Activated T-cell treated with anti-CD3 and anti-CD28 coated beads, Interleukin-2, amount 50 U/mL, for 48 hours (primary cell): ENCODE data around the gene PRR15L.

Source experiments
- DNase-seq, 2 experiments: peaks; one replicate each; pipeline ENCODE4 v3.0.0-alpha.2; 2020

PRR15L gene

GRCh38 chr17:47987240-47987835 lies 29.7 kb upstream of the PRR15L start:
- no peak for DNase-seq

DNA sequence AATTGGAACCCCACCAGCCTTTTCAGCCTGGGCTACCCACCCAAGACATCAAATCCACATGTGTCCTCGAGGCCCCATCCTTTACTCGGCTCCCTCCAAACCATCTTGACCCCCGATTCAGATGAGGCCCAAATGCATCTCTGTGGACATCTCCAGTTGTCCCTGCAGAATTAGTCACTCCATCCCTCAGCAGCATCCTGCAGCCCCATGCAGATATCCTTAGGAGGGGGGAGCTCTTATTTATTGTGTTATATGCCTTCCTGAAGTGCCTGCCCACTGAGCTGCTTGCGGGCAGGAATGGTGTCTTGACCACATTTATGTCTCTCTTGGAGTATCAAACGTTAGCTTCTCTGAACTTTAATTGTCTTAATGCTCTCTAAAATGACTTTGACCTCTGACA lies 28.8 kb upstream of the PRR15L start:
- no peak for DNase-seq

- DNase-seq = no peak
Observed at GRCh38 chr17:47983492-47984223, 26.0 kb upstream of the PRR15L start.

GRCh38 chr17:47982645-47983390 lies 25.1 kb upstream of the PRR15L start:
- DNase-seq = no peak

- DNase-seq = no peak
Observed at GRCh38 chr17:47982091-47982617, 24.5 kb upstream of the PRR15L start.

DNA sequence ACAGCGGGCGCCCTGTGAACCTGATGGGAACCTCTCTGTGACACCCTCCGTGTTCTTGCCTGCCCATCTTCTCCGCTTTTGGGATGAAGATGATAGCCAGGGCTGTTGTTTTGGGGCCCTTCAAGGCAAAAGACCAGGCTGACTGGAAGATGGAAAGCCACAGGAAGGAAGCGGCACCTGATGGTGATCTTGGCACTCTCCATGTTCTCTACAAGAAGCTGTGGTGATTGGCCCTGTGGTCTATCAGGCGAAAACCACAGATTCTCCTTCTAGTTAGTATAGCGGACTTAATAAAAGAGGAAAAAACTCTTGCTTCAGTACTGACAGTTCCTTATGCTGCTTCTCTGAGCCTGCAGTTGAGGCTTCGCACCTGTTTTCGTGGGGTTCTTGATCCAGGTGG lies 23.8 kb upstream of the PRR15L start:
- DNase-seq = no peak

GRCh38 chr17:47980541-47980940 lies 22.9 kb upstream of the PRR15L start:
- DNase-seq = no peak

- DNase-seq = peak; percentile 57 to 67
Observed at GRCh38 chr17:47978324-47978723, 20.6 kb upstream of the PRR15L start.

- no peak for DNase-seq
Observed at GRCh38 chr17:47975823-47976205, 18.1 kb upstream of the PRR15L start.

- no peak for DNase-seq
Observed at GRCh38 chr17:47975189-47975822, 17.6 kb upstream of the PRR15L start.

DNA sequence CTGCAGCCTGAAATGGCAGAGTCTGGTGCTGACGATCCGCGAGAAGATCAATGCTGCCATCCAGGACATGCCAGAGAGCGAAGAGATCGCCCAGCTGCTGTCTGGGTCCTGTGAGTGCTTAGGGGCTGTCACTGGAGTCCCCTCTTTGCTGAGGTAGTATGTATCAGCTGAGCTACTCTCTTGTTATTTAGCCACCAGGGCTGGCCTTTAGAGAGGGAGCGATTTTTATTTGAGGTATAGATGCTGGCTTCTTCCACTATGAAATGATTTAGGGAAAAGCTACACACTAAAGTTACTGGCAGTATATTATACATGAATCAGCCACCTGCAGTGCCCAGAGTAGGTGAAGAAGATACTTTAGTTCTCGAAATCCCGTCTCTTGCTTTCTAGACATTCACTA lies 15.9 kb upstream of the PRR15L start:
- no peak for DNase-seq

- DNase-seq = peak; percentile 100
Observed at GRCh38 chr17:47970725-47971499, 13.2 kb upstream of the PRR15L start, which contains the start of gene CDK5RAP3. Gene CDK5RAP3 (plus strand): TSS chr17:47971113. CDS start chr17:47971147, 34 bp downstream.

DNA sequence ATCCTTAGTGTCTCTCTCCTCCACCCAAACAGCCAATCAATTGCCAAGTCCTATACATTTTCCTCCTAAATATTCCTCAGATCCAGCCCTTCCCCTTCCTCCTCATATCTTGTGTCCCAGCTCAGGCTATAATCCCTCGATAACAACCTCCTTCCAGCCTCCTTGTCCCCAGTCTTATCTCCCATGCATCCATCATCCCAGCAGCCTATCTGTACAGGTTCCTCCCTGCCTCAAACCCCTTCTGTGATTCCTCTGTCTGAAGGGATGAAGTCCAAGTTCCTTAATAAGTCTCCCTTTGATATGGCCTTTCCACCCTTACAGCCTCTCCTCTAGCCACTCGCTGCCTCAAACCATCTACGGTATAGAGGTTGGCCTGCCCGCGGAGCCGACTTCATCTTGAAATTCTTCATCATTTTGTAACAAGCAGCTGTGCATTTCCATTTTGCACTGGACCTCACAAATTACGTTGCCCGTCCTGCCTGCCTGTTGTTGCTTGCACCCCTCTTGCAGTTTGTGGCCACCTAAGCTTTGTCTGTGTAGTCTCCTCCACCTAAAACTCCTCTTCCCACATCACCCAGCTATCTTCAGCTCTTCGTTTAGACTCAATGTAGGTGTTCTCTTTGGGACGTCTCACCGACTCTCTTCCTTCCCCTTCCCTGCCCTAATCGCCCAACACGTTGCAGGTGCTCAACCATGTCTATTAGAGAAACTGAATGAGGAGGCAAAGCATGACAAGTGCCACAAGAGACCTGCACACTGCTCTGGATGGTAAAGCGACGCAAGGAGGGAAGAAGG lies 12.4 kb upstream of the PRR15L start:
- no peak for DNase-seq

GRCh38 chr17:47968836-47969235 lies 11.2 kb upstream of the PRR15L start:
- no peak for DNase-seq

- DNase-seq = no peak
Observed at GRCh38 chr17:47967607-47968252, 10.0 kb upstream of the PRR15L start.

DNA sequence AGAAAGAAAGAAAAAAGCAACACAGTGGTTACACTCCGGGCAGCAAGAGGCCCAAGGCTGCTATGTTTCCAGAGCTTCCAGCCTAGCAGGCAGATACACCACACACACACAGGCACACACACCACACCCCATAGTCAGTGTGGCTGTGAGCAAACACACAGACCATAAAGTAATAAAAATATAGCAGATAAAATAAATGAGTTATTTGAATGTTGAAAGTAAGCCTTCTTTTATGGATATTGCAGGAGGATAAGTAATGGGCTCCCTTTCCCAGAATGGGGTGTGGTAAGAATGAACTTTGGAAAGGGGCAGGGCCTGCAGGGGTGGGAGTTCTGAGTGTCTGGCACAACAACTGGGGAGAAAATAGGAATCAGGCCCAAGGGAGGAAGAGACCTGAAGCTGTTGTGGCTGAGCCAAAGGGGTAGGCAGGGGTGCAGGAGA lies 8.4 kb upstream of the PRR15L start:
- no peak for DNase-seq

DNA sequence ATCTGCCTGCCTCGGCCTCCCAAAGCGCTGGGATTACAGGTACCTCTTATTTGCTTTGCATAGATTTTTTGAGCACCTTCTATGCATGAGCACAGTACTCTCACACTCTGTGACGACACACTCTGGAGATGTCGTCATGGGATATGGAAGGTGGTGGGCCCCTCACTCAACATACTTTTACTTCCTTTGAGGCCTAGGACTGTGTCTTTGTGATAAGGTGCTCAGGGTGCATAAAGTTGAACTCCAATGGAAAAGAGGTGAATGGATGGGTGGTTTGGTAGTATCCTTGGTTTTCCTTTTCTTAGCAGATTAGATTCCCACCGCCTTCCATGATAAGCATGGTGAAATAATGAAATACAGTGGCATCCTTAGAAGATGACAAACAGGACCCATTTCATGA lies 7.2 kb upstream of the PRR15L start:
- no peak for DNase-seq

DNA sequence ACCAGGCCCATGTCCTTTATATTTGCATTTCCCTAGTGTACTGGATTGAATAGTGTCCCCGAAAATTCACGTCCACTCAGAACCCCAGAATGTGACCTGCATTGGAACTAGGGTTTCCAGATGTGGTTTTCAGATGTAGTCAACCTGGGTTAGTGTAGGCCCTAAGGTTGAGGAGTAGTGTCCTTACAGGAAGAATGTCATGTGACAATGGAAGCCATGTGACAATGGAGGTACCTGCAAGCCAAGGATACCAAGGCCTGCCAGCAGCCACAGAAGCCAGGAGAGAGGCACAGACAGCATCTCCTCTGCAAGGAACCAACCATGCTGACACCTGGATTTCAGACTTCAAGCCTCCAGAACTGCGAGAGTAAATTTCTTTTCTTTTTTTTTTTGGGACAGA lies 5.2 kb upstream of the PRR15L start:
- DNase-seq = no peak

DNA sequence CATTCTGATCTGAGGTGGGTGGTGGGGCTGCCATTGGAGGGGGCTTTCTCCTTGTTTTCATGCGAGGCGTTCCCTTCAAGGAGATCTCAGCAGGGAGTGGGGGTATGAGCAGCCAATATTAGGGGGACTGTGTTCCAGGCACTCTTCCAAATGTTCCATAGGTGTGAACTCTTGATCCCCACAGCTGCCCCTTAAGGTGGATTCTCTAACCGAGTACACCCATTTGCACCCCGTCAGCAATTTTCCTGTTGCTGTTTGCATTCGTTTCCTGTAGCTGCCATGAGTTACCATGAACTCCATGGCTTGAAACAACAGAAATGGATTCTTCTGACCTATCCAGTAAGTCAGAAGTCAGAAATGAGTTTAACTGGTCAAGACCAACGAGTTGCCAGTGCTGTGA lies 3.7 kb upstream of the PRR15L start:
- no peak for DNase-seq

GRCh38 chr17:47959825-47960655 lies 2.4 kb upstream of the PRR15L start:
- no peak for DNase-seq
